ENCODE data around the gene MS4A10. TPM values are rescaled to one million over a fixed set of nuclear protein-coding genes. Genes with fewer than 3 reads are reported as not detected.

MS4A10 gene
- polyA plus RNA-seq, 1 donor (not counting 4 experiments of a cell fraction or from before 2014, with no cell fraction given): not detected

DNA sequence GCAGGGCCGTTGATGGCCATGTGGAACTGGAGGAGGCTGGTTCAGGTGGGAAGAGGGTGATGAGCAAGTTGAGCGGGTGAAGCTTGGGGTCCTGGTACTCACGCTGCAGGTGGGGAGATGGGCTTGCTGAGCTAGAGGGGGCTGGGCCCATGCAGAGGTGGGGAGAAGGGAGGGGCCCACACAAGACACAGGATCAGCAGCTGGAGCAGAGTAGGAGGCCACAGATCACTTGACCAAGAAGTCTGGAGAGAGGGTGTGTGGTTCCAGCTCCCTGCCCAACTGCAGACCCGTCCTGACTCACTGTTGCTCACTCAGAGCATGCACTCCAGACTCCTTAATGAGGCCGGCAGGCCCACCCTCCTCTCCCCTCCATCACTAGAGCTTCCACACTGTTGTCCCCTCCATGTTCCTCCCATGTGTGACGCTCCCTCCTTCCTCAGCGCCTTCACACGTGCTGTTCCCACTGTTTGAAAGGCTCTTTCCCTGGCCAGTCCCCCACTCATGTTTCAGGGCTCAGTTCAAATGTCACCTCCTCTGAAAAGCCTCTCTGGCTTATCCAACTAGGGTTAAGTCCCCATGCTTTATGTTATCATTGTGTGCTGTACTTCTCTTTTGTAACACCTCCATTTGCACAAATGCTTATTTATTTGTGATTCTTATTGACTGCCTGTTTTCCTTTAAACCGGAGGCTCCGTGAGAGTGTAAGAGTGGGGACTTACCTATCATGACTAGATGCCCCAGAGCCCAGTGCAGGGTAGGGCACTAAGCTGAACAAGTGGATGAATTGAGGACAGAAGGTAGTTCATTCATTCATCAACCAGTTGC lies 59.1 kb downstream of the MS4A10 start:
- Histone ChIP-seq H3K9ac (ENCODE audit: control insufficient read depth, extremely low read depth, insufficient read depth, low read length) (peak overlapping the region; percentile 97), H3K4me3 (ENCODE audit: control insufficient read depth in 2 of 3, extremely low read depth in 1 of 3, insufficient read depth in 2 of 3, low read depth in 1 of 3, low read length in 3 of 3) (peak overlapping the region; percentile 72 to 96 (median 73)), H3K79me2 (ENCODE audit: control insufficient read depth, insufficient read depth, low read length) (peaks cover 44% of the 10 kb centered on the region), H3K4me2 (ENCODE audit: control insufficient read depth, extremely low read depth, insufficient read depth, low read depth, low read length) (peak overlapping the region; percentile 96), H3K9me1 (ENCODE audit: control insufficient read depth, extremely low read depth, insufficient read depth, low read length) (no peaks in the 10 kb centered on the region), H3K36me3 (ENCODE audit: control insufficient read depth in 2 of 2, extremely low read depth in 1 of 2, insufficient read depth in 2 of 2, low read length in 2 of 2) (peaks cover 15 to 30% of the 10 kb centered on the region in 2 experiments), H4K20me1 (ENCODE audit: control insufficient read depth, extremely low read depth, insufficient read depth, low read length) (peaks cover 8% of the 10 kb centered on the region), H3K27me3 (ENCODE audit: control insufficient read depth, extremely low read depth, insufficient read depth, low read length) (no peaks in the 10 kb centered on the region), H2AFZ (ENCODE audit: control insufficient read depth, low read length) (no peak overlapping the region), H3K9me3 (ENCODE audit: control insufficient read depth, low read depth, low read length) (no peaks in the 10 kb centered on the region), H3K4me1 (ENCODE audit: control insufficient read depth, extremely low read depth, insufficient read depth, low read length) (peaks cover 29% of the 10 kb centered on the region), H3K27ac (ENCODE audit: control insufficient read depth, insufficient read depth, low read length) (peak overlapping the region; percentile 95)
- no peak for TF ChIP-seq EZH2 (IDR thresholded peaks at IDR 0.05; ENCODE audit: low read length)
- TF ChIP-seq, protein P1, sequence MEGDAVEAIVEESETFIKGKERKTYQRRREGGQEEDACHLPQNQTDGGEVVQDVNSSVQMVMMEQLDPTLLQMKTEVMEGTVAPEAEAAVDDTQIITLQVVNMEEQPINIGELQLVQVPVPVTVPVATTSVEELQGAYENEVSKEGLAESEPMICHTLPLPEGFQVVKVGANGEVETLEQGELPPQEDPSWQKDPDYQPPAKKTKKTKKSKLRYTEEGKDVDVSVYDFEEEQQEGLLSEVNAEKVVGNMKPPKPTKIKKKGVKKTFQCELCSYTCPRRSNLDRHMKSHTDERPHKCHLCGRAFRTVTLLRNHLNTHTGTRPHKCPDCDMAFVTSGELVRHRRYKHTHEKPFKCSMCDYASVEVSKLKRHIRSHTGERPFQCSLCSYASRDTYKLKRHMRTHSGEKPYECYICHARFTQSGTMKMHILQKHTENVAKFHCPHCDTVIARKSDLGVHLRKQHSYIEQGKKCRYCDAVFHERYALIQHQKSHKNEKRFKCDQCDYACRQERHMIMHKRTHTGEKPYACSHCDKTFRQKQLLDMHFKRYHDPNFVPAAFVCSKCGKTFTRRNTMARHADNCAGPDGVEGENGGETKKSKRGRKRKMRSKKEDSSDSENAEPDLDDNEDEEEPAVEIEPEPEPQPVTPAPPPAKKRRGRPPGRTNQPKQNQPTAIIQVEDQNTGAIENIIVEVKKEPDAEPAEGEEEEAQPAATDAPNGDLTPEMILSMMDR (optimal IDR thresholded peaks at IDR 0.05 in 1 of 3, IDR thresholded peaks at IDR 0.05 in 1 of 3, conservative IDR thresholded peaks at IDR 0.05 in 1 of 3; ENCODE audit: extremely low read depth in 1 of 3, insufficient read depth in 2 of 3, low read length in 3 of 3): no peak
- DNase-seq (ENCODE audit: low read depth, low spot score) (no peak), FAIRE-seq (no peak)
- dilution Hi-C loops (cut with MboI; ENCODE audit: extremely low pct_ligation_motif_present, low sequenced_read_pairs): no loop called here

DNA sequence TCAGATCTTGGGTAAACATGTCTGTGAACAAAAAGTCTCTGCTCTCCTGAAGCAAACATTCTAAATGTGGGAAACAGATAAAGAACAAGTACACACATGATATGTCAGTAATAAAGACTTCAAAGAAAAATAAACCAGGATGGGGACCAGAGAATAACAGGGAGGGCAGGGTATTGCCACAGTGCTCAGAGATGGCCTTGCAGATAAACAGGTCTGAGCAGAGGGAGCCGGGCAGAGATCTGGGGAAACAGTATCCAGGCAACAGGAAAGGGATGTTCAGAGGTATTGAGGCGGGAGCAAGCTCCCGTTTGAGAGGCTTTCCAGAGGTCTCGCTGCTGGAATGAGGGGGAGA lies 59.7 kb downstream of the MS4A10 start:
- FAIRE-seq: no peak
- peaks cover 44% of the 10 kb centered on the region for H3K79me2 ChIP-seq (ENCODE audit: control insufficient read depth, insufficient read depth, low read length)
- dilution Hi-C loops (cut with MboI; ENCODE audit: extremely low pct_ligation_motif_present, low sequenced_read_pairs): no loop called here

More for the DNA sequence above, 59.7 kb downstream of the MS4A10 start:
- no peaks in the 10 kb centered on the region for H3K27me3 ChIP-seq (ENCODE audit: control insufficient read depth, extremely low read depth, insufficient read depth, low read length)
- peaks cover 8% of the 10 kb centered on the region for H4K20me1 ChIP-seq (ENCODE audit: control insufficient read depth, extremely low read depth, insufficient read depth, low read length)
- peaks cover 19 to 34% of the 10 kb centered on the region in 2 experiments for H3K36me3 ChIP-seq (ENCODE audit: control insufficient read depth in 2 of 2, extremely low read depth in 1 of 2, insufficient read depth in 2 of 2, low read length in 2 of 2)
- TF ChIP-seq, protein P1 (optimal IDR thresholded peaks at IDR 0.05 in 1 of 3, IDR thresholded peaks at IDR 0.05 in 1 of 3, conservative IDR thresholded peaks at IDR 0.05 in 1 of 3; ENCODE audit: extremely low read depth in 1 of 3, insufficient read depth in 2 of 3, low read length in 3 of 3): no peak
- no peak for TF ChIP-seq EZH2 (IDR thresholded peaks at IDR 0.05; ENCODE audit: low read length)
- H3K4me2 ChIP-seq (ENCODE audit: control insufficient read depth, extremely low read depth, insufficient read depth, low read depth, low read length): peak overlapping the region; percentile 96
- no peak for DNase-seq (ENCODE audit: low read depth, low spot score)
- no peak overlapping the region for H3K27ac ChIP-seq (ENCODE audit: control insufficient read depth, insufficient read depth, low read length)
- H3K4me3 ChIP-seq (ENCODE audit: control insufficient read depth in 2 of 3, extremely low read depth in 1 of 3, insufficient read depth in 2 of 3, low read depth in 1 of 3, low read length in 3 of 3): peak overlapping the region in 2 of 3 experiments; percentile 72 to 96
- no peak overlapping the region for H2AFZ ChIP-seq (ENCODE audit: control insufficient read depth, low read length)
- peaks cover 29% of the 10 kb centered on the region for H3K4me1 ChIP-seq (ENCODE audit: control insufficient read depth, extremely low read depth, insufficient read depth, low read length)
- no peaks in the 10 kb centered on the region for H3K9me1 ChIP-seq (ENCODE audit: control insufficient read depth, extremely low read depth, insufficient read depth, low read length)
- H3K9ac ChIP-seq (ENCODE audit: control insufficient read depth, extremely low read depth, insufficient read depth, low read length): peak overlapping the region; percentile 97
- no peaks in the 10 kb centered on the region for H3K9me3 ChIP-seq (ENCODE audit: control insufficient read depth, low read depth, low read length)
